Left renal pelvis (tissue), 4 donors: ENCODE data around the gene IFT122. TPM values are rescaled to one million over a fixed set of nuclear protein-coding genes. Genes with fewer than 3 reads are reported as not detected.
"Not testable (repeated sequence)": the region's sequence is repeated elsewhere in the genome, so short reads cannot be mapped to it uniquely, and the experiment has no call there.

ENCODE experiments used
- DNase-seq, 4 donors: peaks; one replicate each; pipeline ENCODE4 v3.0.0-alpha.2; 2013; ENCODE audit warnings: low read depth in 4 of 4, low spot score in 3 of 4
- polyA plus RNA-seq, 4 donors: library from polyadenylated mRNA; unstranded; fragments of 120-200 nt; gene quantifications; one replicate each; pipeline ENCODE4 v1.2.1, GENCODE V29; 2013; ENCODE audit not compliant: insufficient read length in 4 of 4

IFT122 gene
- polyA plus RNA-seq, 4 donors: 27.9 to 62.2 (median 55.3) TPM

- no peak for DNase-seq
Observed at GRCh38 chr3:129532261-129532660, 92.2 kb downstream of the IFT122 start.

DNA sequence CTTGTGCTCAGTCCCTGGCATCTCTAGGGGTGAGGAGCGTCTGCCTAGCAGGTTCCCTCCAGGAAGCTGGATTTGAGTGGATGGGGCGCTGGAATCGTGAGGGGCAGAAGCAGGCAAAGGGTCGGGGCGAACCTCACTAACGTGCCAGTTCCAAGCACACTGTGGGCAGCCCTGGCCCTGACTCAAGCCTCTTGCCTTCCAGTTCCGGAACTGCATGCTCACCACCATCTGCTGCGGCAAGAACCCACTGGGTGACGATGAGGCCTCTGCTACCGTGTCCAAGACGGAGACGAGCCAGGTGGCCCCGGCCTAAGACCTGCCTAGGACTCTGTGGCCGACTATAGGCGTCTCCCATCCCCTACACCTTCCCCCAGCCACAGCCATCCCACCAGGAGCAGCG, 93.4 kb downstream of the IFT122 start:
- no peak for DNase-seq

GRCh38 chr3:129534428-129535027, 94.5 kb downstream of the IFT122 start:
- DNase-seq: peak in 1 of 4 donors; percentile 39

DNA sequence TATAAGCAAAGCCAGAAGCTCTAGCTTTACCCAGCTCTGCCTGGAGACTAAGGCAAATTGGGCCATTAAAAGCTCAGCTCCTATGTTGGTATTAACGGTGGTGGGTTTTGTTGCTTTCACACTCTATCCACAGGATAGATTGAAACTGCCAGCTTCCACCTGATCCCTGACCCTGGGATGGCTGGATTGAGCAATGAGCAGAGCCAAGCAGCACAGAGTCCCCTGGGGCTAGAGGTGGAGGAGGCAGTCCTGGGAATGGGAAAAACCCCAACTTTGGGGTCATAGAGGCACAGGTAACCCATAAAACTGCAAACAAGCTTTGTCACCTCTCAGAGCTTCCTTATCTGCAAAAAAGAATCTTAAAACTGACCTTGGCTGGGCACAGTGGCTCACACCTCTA, 95.1 kb downstream of the IFT122 start:
- DNase-seq: no peak

GRCh38 chr3:129536374-129536667, 96.3 kb downstream of the IFT122 start:
- DNase-seq: no peak

DNA sequence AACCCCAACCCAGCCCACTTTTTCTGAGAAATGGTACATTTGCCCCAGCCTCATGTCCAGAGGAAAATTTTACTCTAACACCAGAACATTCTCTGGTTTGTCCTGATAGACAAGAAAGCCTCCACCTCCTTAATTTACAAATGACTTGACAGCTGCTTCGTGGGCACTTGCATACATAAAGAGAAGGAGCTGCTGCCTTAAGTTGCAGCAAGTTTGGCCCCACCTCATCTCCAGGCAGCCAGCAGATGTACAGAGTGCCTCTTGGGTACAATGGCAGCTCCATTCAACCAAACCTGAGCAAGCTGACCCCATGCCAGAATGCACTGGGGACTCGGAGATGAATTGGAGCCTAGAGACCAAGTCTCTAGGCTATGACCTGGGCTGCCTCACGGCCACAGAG, 96.8 kb downstream of the IFT122 start:
- no peak for DNase-seq

GRCh38 chr3:129539206-129539605, 99.2 kb downstream of the IFT122 start:
- DNase-seq: no peak

DNA sequence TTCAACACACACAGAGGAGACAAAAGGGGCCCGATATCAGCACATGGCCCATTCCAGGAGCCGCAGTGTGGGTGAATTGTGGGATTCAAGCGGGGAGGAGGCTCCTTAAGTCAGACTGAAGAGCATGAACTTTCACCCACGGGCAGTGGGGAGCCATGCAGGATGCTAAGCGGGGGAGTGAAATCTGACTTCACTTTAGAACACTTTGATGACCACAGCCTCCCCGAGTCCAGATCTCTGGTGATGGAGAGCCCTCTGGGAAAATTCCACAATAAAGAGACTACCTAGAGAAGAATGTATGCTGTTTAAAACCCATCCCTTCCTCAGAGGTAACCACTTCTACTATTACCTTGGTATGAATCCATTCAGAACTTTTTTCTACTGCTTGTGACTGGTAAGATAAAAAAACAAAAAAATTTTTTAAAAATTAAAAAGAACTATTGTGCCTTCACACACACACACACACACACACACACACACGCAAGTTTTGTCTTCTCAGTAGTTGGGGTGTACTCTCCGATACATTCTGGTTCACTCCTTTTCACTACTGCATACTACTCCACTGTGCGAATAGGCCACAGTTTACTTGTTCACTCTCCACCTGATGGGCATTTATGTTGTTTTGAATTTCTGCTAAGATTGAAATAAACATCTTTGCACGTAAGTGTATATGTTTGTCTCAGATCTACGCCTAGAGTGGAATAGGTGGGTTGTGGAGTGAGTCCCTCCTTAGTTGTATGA, 100.9 kb downstream of the IFT122 start:
- no peak for DNase-seq

DNA sequence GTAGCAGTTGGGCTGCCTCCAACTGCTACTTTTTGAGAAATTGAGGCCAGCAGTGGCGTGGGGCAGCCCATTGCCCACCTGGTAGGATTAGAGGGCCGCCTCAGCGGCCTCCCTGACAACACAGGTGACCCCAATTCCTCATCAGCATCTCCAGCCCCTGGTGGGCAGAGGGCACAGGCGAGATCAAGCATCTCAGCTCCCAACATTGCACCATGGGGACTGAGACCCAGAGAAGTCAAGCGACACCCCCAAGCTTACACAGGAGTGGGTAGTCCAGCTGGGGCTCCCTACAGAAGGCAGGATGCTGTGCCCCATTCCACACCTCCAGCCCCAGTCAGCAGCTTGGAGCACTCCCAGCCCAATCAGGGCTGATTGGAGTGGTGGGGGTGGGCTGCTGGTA, 102.7 kb downstream of the IFT122 start:
- no peak for DNase-seq

DNA sequence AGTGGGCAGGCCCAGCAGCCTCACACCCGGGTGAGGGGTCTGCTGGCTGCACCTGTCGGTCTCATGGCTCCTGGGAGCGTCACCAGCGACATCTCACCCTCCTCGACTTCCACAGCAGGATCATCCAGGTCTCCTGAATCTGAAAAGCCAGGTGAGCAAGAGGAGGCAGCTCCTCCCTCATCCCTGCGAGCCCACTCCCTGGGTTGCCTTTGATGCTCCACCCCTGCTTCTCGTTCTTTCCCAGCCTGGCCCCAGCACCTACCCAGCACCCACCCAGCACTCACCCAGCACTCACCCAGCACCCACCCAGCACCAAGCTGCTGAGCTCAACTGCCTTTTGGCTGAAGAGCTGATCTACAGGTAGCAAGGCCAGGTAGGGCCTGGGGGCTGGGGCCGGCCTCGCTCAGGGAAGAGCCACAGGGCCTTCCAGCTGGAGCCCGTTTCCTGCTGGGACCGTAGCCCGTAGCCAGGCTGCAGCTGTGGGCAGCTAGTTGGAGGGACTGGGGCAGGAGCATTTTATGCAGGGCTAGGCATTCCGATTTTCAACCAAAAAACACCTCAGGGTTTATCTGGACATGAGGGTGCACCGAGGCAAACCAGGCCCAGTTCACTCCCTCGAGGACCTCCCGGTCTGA, 103.2 kb downstream of the IFT122 start, which contains the start of gene H1-8:
TSS of gene H1-8 (plus strand) at position 20 of the 635 bp plus-strand sequence. CDS start at position 64, 44 bp downstream.
- DNase-seq: no peak

GRCh38 chr3:129543999-129544398, 104.0 kb downstream of the IFT122 start:
- no peak for DNase-seq

DNA sequence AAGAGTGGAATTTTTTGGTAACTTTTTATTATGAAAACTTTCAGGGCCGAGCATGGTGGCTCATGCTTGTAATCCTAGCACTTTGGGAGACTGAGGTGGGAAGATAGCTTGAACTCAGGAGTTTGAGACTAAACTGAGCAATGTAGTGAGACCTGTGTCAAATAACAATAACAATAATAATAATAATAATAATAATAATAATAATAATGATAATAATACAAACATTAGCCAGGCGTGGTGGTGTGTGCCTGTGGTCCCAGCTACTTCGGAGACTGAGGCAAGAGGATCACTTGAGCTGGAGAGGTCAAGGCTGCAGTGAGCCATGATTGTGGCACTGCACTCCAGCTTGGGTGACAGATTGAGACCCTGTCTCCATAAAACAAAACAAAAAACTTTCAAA, 105.9 kb downstream of the IFT122 start:
- DNase-seq: not testable (repeated sequence)

GRCh38 chr3:129547241-129547640, 107.2 kb downstream of the IFT122 start:
- DNase-seq: no peak

DNA sequence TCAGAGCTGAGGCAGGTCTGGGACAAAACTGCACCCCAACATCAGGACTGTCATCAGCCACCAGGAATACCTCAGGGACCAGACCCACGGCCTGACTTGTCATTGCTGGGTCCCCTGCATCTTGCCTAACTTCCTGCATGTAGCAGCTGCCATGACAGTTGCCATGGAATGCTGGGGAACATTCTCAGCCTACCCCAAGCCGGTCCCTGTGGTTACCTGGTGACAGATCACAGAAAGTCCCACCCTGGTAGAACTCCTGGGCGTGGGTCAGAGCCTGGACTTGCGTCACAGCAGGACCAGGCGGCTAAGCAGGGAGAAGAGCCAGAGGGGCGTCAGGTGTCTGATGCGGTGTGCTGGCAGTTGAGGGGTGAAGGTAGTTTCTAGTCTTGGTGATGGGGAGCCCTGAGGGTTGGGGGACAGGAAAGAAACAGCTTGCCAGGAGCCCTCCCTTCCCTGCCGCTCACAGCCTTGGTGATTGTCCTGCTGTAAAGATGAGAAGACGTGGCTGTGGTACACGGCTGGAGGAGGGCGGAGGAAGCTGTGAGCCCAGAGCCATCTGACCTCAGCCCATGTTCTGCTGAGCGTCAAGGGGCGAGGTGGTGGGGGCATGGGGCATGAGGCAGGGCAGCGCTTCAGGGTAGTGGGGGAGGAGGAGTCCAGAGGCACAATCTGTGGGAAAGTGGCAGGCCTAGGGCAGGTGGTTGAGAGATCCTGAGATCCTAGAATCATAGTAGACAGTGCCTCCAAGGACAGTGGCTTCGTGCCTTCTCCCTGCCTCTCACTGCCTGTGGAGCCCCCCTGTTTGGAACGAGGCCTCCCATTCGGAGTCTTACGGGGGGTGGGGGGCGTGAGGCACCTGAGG, 108.3 kb downstream of the IFT122 start:
- DNase-seq: no peak

- no peak for DNase-seq
Observed at GRCh38 chr3:129549006-129549800, 109.2 kb downstream of the IFT122 start.

DNA sequence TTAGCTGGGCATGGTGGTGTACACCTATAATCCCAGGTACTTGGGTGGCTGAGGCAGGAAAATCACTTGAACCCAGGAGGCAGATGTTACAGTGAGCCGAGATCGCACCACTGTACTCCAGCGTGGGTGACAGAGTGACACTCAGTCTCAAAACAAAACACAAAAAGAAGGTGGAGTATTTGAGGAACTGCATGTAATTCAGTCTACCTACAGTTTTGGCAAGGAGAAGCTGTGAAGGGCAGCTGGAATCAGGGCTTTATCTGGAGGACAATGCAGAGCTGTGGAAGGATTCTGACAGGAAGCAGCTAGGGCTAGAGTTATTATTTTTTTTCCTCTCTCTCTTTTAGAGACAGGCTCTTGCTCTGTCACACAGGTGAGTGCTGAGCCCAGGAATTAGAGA, 109.8 kb downstream of the IFT122 start:
- no peak for DNase-seq

DNA sequence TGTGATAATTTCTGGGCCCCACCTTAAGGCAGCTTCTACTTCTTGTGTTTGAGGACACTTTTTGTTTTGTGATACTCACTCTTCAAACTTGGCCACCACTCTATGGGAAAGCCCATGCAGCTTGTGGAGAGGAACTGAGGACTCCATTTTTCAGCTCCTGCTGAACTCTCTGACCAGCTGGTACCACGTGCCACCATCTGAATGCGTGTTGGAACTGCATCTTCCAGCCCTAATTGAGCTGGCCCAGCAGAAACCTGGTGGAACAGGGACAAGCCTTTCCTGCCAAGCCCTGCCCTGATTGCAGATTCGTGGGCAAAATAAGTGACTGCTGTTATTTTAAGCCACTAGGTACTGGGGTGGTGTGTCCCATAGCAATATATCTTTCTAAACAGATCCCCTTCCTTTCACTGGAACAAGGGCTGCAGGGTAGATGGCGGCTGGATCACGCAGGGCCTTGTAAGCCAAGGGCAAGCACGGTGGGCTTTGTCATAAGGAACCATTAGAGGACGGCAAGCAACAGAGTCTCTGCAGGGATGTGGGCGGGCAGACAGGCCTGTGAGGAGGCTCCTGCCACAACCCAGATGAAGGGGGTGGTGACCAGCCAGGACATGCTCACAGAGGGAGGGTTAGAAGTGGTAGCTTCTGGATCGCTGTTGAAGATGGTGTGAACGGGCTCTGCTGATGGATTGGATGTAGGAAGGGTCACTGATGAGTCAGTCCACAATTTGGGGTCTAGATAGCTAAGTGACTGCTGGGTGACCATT, 112.4 kb downstream of the IFT122 start:
- DNase-seq: no peak

DNA sequence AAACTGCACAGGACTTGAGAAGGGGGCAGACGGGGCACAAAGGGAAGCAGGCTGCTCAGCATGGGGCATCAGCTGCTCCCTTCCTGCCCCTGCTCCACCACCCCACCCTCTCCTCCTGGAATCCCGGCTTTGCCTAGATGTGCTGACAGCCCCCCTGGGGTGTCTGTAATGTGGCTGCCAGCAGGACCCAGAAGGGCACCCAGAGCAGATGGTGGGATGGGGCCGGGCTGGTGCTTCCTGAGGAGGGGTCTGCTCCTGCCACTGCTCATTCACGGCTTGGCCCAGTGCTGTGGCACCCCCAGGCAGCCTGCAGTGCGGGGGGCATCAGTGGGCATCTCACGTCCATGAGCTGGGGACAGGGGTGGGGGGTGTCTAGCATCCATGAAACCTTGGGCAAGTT, 113.1 kb downstream of the IFT122 start:
- DNase-seq: no peak

GRCh38 chr3:129553719-129554118, 113.7 kb downstream of the IFT122 start:
- no peak for DNase-seq
